HG03045 (cell line): Measurements from ENCODE around the gene CALY.

Source experiments
- ATAC-seq: cut with Tn5 transposase; IDR thresholded peaks from one replicate; pipeline ENCODE4 v1.9.1; 2021; ENCODE audit warnings: mild to moderate bottlenecking, moderate library complexity; ENCODE audit not compliant: unreplicated experiment

CALY gene

GRCh38 chr10:133313192-133313591, 23.5 kb downstream of the CALY start:
- no peak for ATAC-seq

GRCh38 chr10:133312769-133313145, 23.9 kb downstream of the CALY start:
- ATAC-seq = no peak

GRCh38 chr10:133312016-133312768, 24.5 kb downstream of the CALY start:
- no peak for ATAC-seq

- ATAC-seq = no peak
Measured at GRCh38 chr10:133311570-133311969, 25.1 kb downstream of the CALY start.

- ATAC-seq = no peak
Measured at GRCh38 chr10:133310789-133311188, 25.9 kb downstream of the CALY start.

- ATAC-seq = no peak
Measured at GRCh38 chr10:133310399-133310755, 26.3 kb downstream of the CALY start.

GRCh38 chr10:133309720-133310398, 26.8 kb downstream of the CALY start:
- ATAC-seq = no peak

GRCh38 chr10:133309100-133309719, 27.5 kb downstream of the CALY start:
- ATAC-seq = peak; percentile 65

- ATAC-seq = peak; percentile 81
Measured at GRCh38 chr10:133308421-133309099, 28.1 kb downstream of the CALY start, which contains the start of the genes TUBGCP2 and ZNF511. TUBGCP2 (minus strand) TSS chr10:133308872; CDS start chr10:133302941, 5,931 bp downstream. ZNF511 (plus strand) TSS chr10:133308914; CDS start chr10:133308944, 30 bp downstream.

GRCh38 chr10:133307776-133308420, 28.8 kb downstream of the CALY start:
- peak; percentile 29 for ATAC-seq

GRCh38 chr10:133306941-133307379, 29.7 kb downstream of the CALY start:
- ATAC-seq = no peak

- no peak for ATAC-seq
Measured at GRCh38 chr10:133306097-133306476, 30.6 kb downstream of the CALY start.

GRCh38 chr10:133303206-133303605, 33.5 kb downstream of the CALY start:
- ATAC-seq = no peak

GRCh38 chr10:133302230-133302629, 34.5 kb downstream of the CALY start:
- no peak for ATAC-seq

GRCh38 chr10:133299738-133300137, 37.0 kb downstream of the CALY start:
- ATAC-seq = no peak

GRCh38 chr10:133299224-133299623, 37.5 kb downstream of the CALY start:
- no peak for ATAC-seq

GRCh38 chr10:133298466-133298865, 38.2 kb downstream of the CALY start:
- ATAC-seq = no peak

- ATAC-seq = no peak
Measured at GRCh38 chr10:133297504-133297903, 39.2 kb downstream of the CALY start.

GRCh38 chr10:133295426-133296320, 41.0 kb downstream of the CALY start:
- no peak for ATAC-seq

GRCh38 chr10:133294189-133294588, 42.5 kb downstream of the CALY start:
- no peak for ATAC-seq
